Cardiac muscle cell (in vitro differentiated cells and primary cell): ENCODE data around the gene CPT1B. TPM values are rescaled to one million over a fixed set of nuclear protein-coding genes. Genes with fewer than 3 reads are reported as not detected.
A peak's percentile ranks its signal among the peaks of the same experiment; 100 is the strongest.

ENCODE experiments used
- DNase-seq, 2 donors: peaks; one replicate each; pipeline versions ENCODE4 v3.0.0 to v3.0.0-alpha.2; 2010 to 2017; ENCODE audit warnings: low read depth in 1 of 2, low spot score in 1 of 2
- H3K27ac ChIP-seq: fragments of 200-600 bp; sonication (generic); 2 replicates; pipeline ENCODE4 v1.5.1; 2016
- H3K27me3 ChIP-seq: fragments of 200-600 bp; sonication (generic); 2 replicates; pipeline ENCODE4 v1.6.0; 2016; ENCODE audit warnings: control low read depth
- H3K36me3 ChIP-seq: fragments of 200-600 bp; sonication (generic); 2 replicates; pipeline ENCODE4 v1.5.1; 2016; ENCODE audit warnings: control low read depth
- H3K4me1 ChIP-seq: fragments of 200-600 bp; sonication (generic); 2 replicates; pipeline ENCODE4 v1.8.1; 2017; ENCODE audit warnings: low read depth, mild to moderate bottlenecking, mixed run types
- H3K4me3 ChIP-seq: fragments of 200-600 bp; sonication (generic); 2 replicates; pipeline ENCODE4 v1.5.1; 2016; ENCODE audit warnings: mild to moderate bottlenecking
- H3K9me3 ChIP-seq: fragments of 200-600 bp; sonication (generic); 2 replicates; pipeline ENCODE4 v1.5.1; 2017; ENCODE audit warnings: low read depth, mild to moderate bottlenecking, control low read depth
- polyA plus RNA-seq: library from polyadenylated mRNA; unstranded; fragments of >200 nt; fragmentation: Nextera tagmentation; extraction: Ambion mirVana; gene quantifications from 2 replicates; pipeline ENCODE4 v1.2.1, GENCODE V29; 2016
- total RNA-seq: library from RNA; depleted of rRNA; stranded (reverse); fragments of >200 nt; gene quantifications from 2 replicates; pipeline ENCODE4 v1.2.3, GENCODE V29; 2016
- TF ChIP-seq, protein P1 (sequence below): IDR thresholded peaks from 2 replicates; pipeline ENCODE4 v1.5.1; 2012; ENCODE audit warnings: low read depth, mild to moderate bottlenecking, low read length

CPT1B gene
- total and polyA plus RNA-seq, 2 experiments from 2014 or later = 39.1 to 58.7 TPM

DNA sequence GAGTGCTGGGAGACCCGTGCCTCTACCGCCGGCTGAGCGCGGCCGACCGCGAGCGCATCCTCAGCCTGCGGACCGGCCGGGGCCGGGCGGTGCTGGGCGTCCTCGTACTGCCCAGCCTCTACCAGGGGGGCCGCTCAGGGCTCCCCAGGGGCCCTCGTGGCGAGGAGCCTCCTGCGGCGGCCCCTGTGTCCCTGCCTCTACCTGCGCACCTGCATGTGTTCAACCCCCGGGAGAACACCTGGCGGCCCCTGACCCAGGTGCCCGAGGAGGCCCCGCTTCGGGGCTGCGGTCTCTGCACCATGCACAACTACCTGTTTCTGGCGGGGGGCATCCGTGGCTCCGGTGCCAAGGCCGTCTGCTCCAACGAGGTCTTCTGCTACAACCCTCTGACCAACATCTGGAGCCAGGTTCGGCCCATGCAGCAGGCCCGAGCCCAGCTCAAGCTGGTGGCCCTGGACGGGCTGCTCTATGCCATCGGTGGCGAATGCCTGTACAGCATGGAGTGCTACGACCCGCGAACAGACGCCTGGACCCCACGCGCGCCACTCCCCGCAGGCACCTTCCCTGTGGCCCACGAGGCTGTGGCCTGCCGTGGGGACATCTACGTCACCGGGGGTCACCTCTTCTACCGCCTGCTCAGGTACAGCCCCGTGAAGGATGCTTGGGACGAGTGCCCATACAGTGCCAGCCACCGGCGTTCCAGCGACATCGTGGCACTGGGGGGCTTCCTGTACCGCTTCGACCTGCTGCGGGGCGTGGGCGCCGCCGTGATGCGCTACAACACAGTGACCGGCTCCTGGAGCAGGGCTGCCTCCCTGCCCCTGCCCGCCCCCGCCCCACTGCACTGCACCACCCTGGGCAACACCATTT lies 29.1 kb downstream of the CPT1B start:
- Histone ChIP-seq H3K27ac (no peak overlapping the region), H3K27me3 (no peaks in the 10 kb centered on the region), H3K4me3 (no peak overlapping the region), H3K9me3 (no peaks in the 10 kb centered on the region), H3K36me3 (no peaks in the 10 kb centered on the region), H3K4me1 (peaks cover 6% of the 10 kb centered on the region)
- TF ChIP-seq, protein P1, sequence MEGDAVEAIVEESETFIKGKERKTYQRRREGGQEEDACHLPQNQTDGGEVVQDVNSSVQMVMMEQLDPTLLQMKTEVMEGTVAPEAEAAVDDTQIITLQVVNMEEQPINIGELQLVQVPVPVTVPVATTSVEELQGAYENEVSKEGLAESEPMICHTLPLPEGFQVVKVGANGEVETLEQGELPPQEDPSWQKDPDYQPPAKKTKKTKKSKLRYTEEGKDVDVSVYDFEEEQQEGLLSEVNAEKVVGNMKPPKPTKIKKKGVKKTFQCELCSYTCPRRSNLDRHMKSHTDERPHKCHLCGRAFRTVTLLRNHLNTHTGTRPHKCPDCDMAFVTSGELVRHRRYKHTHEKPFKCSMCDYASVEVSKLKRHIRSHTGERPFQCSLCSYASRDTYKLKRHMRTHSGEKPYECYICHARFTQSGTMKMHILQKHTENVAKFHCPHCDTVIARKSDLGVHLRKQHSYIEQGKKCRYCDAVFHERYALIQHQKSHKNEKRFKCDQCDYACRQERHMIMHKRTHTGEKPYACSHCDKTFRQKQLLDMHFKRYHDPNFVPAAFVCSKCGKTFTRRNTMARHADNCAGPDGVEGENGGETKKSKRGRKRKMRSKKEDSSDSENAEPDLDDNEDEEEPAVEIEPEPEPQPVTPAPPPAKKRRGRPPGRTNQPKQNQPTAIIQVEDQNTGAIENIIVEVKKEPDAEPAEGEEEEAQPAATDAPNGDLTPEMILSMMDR = no peak
- no peak for DNase-seq

DNA sequence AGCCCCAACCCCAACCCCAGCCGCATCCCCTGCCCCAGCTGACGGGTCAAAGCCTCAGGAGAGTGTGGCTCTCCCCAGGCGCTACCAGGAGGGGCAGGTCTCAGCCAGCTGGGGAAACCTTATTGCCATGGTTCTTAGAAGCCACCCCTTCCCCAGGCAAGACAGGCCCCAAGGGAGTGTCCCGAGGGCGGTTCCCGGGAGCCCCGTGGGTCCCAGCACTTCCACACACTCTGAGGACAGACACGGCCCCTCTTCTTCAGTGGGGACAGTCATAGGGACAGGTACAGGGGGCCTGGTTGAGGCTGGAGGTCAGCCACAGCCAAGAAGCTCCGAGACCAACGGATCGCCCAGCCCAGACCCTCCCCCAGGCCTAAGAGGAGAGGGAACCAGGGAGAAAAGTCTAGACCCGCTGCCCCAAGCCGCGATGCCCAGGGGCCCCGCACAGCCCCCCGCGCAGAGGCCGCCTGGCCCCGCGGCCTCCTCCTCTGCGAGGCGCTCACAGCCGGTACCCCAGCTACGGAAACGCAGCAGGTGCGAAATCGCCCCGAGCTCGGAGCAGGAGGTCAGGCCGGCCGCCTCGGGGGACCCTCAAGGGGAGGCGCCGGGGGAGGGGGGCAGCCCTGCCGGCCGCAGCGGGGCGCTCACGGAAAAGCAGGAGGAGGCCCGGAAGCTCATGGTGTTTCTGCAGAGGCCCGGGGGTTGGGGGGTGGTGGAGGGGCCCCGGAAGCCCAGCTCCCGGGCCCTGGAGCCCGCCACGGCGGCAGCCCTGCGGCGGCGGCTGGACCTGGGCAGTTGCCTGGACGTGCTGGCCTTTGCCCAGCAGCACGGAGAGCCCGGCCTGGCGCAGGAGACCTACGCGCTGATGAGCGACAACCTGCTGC lies 29.9 kb downstream of the CPT1B start:
- TF ChIP-seq, protein P1 = peak; percentile 9
- H3K4me1 ChIP-seq = peaks cover 6% of the 10 kb centered on the region
- DNase-seq = no peak
- no peaks in the 10 kb centered on the region for H3K36me3 ChIP-seq
- H3K9me3 ChIP-seq = no peaks in the 10 kb centered on the region
- H3K4me3 ChIP-seq = no peak overlapping the region
- no peak overlapping the region for H3K27ac ChIP-seq
- peaks cover 7% of the 10 kb centered on the region for H3K27me3 ChIP-seq

DNA sequence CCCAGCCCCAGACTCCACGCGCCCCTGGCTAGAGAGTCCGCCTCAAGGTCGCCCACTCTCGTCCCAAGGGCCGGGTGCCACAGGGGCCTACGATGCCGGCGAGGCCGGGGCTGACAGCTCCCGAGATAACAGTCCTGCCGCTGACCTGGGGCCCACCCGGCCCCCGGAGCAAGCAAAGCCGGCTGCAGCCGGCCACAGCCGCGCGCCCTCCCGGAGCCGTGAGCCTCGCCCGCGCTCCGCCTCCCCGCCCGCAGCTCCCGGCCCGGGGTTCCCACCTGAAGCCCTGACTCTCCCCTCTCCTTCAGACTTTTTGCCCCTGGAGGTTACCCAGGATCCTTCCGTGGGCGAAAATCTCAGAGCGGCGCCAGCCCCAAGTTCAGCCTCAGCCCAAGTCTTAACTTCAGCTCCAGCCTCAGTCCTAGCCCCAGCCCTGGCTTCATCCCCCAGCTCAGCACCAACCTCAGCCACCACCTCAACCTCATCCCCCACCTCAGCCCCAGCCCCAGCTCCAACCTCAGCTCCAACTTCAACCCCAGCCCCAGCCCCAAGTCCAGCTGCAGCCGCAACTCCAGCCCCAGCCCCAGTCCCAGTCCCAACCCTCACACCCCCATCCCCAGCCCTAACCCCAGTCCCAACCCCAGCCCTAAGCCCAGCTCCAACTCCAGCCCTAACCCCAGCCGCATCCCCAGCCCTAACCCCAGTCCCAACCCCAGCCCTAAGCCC lies 30.8 kb downstream of the CPT1B start:
- peaks cover 6% of the 10 kb centered on the region for H3K4me1 ChIP-seq
- H3K4me3 ChIP-seq = no peak overlapping the region
- H3K27ac ChIP-seq = no peak overlapping the region
- H3K27me3 ChIP-seq = peaks cover 7% of the 10 kb centered on the region
- H3K36me3 ChIP-seq = no peaks in the 10 kb centered on the region
- TF ChIP-seq, protein P1 = no peak
- DNase-seq = no peak
- H3K9me3 ChIP-seq = no peaks in the 10 kb centered on the region

DNA sequence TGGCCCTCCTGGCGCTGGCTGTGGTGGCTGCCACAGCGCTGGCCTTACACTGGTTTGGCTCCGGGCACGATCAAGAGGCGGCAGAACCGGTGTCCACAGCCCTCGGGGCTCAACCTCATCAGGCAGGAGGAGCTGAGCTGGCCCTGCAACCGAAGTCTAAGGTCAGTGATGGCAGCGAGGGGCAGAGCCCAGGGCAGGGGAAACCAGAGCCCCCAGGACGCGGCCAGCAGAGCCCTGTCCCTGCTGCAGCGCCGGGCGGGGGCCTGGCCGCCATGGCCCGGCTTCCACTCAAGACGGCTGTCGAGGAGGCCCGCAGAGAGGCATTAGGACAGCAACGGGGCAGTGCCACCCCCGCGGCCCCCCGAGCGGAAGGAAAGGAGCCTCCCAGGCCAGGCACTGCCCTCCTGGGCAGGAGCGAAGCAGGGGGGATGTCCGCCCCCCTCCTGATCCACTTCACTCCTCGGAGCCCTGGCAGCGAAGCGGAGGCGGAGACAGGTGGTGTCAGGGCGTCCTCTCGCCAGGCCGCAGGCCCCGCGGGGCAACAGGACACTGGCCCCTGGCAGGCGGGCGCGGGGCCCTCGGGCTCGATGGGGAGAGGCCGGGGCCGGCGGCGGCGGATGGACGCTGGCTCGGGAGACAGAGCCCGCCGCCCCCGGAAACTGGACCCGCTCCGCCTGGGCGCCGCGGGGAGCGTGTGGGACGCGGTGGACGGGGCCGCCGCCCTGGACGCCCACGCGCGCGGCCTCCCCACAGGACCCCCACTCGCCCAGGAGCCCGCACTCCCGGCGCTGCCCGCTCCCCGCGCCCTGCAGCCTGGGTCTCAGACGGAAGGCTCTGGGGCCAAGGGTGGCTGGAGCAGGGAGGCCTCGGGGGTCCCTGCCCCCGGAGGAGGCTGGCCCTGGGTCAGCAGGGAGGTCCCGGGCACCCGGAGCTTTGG lies 31.6 kb downstream of the CPT1B start:
- no peaks in the 10 kb centered on the region for H3K36me3 ChIP-seq
- H3K27ac ChIP-seq = no peak overlapping the region
- no peaks in the 10 kb centered on the region for H3K9me3 ChIP-seq
- no peak for DNase-seq
- H3K4me1 ChIP-seq = peaks cover 6% of the 10 kb centered on the region
- TF ChIP-seq, protein P1 = no peak
- no peak overlapping the region for H3K4me3 ChIP-seq
- H3K27me3 ChIP-seq = peaks cover 7% of the 10 kb centered on the region
